ENCODE results near the gene C8G. TPM values are rescaled to one million over a fixed set of nuclear protein-coding genes. Genes with fewer than 3 reads are reported as not detected.

The C8G gene
- polyA plus RNA-seq (2013, experiment 1 of 2) = not detected
- not detected for polyA plus RNA-seq (2013, experiment 2 of 2)

DNA sequence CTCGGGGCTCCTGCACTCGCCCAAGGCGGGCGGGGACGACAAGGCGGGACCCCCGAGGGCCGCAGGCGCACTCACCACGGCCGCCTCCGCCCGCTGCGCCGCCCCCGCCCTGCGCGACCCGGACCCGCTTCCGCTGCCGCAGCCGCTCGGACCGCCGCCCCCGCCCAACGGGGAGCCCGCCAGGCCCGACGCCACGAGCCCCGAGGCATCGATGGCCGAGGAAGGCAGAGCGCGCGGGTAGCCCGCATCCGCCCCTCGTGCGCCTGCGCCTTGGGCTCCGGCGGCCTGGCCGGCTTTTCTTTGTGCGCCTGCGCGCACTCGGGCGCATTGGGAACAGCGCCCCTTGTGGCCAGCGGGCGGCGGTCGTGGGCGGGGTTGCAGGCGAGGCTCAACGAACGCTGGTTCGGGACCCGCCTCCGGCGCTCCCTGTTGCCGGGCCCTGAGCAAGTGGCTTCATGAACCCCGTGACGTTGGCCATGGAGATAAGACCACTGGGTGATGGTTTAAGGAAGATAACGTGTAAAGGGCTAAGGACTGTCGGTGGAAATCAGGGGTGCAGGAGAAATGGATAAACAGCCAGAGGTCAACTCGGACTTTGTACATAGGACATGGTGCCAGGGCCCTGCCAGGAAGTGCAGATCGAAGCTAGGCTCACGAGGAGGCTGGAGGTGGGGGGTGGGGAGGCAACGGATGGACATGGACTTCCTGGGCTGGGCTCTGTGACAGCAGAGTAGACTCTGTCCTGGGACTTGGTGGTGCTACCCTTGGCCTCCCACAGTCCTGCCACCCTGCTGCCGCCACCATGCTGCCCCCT, at the start of gene C8G, which contains the start of gene FBXW5:
Gene C8G, plus strand, starts transcription at position 725 of the 814 bp plus-strand sequence. Its CDS starts 78 bp downstream, at position 803.
Gene FBXW5, minus strand, starts transcription at position 220 of the 814 bp plus-strand sequence. CDS start 655 bp downstream, outside the sequence.
- H3K36me3 ChIP-seq (ENCODE audit: insufficient read depth, low read length) = peaks cover 32% of the 10 kb centered on the region
- H3K9me3 ChIP-seq (ENCODE audit: insufficient read depth, low read depth, low read length) = no peaks in the 10 kb centered on the region
- H3K27me3 ChIP-seq (ENCODE audit: insufficient read depth, low read length) = no peaks in the 10 kb centered on the region
- H3K4me1 ChIP-seq (ENCODE audit: insufficient read depth, low read length) = no peaks in the 10 kb centered on the region; the same call in 1 of the 2 replicates
- H3K9ac ChIP-seq (ENCODE audit: low read depth, low read length) = peak within 1 kb of the TSS; percentile 86
- 6% methylated on average over 74 of the region's 74 CpGs for WGBS
- H3K4me3 ChIP-seq (ENCODE audit: low read length) = peak within 1 kb of the TSS; percentile 93
- peak within 1 kb of the TSS; percentile 68; the same call in 1 of the 2 replicates for H3K27ac ChIP-seq (ENCODE audit: low read depth, low read length)

GRCh38 chr9:136896027-136896426, 49.0 kb upstream of the C8G start:
- 86% methylated on average over 11 of the region's 11 CpGs for WGBS

DNA sequence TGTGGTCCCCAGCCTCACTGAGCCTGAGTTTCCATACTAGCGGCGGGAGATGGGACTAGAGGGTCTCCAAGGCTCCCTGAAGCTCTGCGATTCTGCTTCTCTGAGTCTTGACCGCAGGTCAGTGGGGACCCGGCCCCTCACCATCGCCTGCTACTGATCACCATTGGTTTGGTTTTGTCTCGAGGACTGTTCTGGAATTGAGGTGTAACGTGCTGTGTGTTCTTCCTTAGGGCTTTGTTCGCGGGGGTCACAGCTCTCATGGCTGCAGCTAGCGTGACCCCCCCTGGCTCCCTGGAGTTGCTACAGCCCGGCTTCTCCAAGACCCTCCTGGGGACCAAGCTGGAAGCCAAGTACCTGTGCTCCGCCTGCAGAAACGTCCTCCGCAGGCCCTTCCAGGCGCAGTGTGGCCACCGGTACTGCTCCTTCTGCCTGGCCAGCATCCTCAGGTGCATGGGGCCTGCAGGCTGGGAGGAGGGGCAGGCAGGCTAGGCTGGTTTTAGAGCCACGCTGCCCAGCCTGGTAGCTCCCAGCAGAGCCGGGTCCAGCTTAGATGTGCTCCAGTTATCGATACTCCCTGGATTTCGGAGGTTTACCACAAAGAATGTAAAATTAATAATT, 46.5 kb upstream of the C8G start:
- 95% methylated on average over 20 of the region's 21 CpGs for WGBS
- H3K4me3 ChIP-seq (ENCODE audit: low read length) = no peak overlapping the region
- H3K4me1 ChIP-seq (ENCODE audit: insufficient read depth, low read length) = no peaks in the 10 kb centered on the region; the same call in 1 of the 2 replicates
- no peaks in the 10 kb centered on the region for H3K9me3 ChIP-seq (ENCODE audit: insufficient read depth, low read depth, low read length)
- H3K9ac ChIP-seq (ENCODE audit: low read depth, low read length) = no peak overlapping the region; the same call in 1 of the 2 replicates
- peaks cover 52% of the 10 kb centered on the region for H3K36me3 ChIP-seq (ENCODE audit: insufficient read depth, low read length)
- no peaks in the 10 kb centered on the region for H3K27me3 ChIP-seq (ENCODE audit: insufficient read depth, low read length)
- no peak overlapping the region for H3K27ac ChIP-seq (ENCODE audit: low read depth, low read length)

More at GRCh38 chr9:136896027-136896426, 49.0 kb upstream of the C8G start:
- Histone ChIP-seq H3K4me1 (ENCODE audit: insufficient read depth, low read length) (no peaks in the 10 kb centered on the region), H3K9me3 (ENCODE audit: insufficient read depth, low read depth, low read length) (no peaks in the 10 kb centered on the region), H3K36me3 (ENCODE audit: insufficient read depth, low read length) (peaks cover 39% of the 10 kb centered on the region), H3K27me3 (ENCODE audit: insufficient read depth, low read length) (no peaks in the 10 kb centered on the region), H3K9ac (ENCODE audit: low read depth, low read length) (no peak overlapping the region; the same call in 1 of the 2 replicates), H3K27ac (ENCODE audit: low read depth, low read length) (no peak overlapping the region), H3K4me3 (ENCODE audit: low read length) (no peak overlapping the region)

- H3K9ac ChIP-seq (ENCODE audit: low read depth, low read length) = no peak overlapping the region
- H3K27ac ChIP-seq (ENCODE audit: low read depth, low read length) = no peak overlapping the region
- H3K4me3 ChIP-seq (ENCODE audit: low read length) = no peak overlapping the region
- 89% methylated on average over 9 of the region's 9 CpGs for WGBS
- H3K4me1 ChIP-seq (ENCODE audit: insufficient read depth, low read length) = no peaks in the 10 kb centered on the region; the same call in 1 of the 2 replicates
- H3K27me3 ChIP-seq (ENCODE audit: insufficient read depth, low read length) = no peaks in the 10 kb centered on the region
- peaks cover 55% of the 10 kb centered on the region for H3K36me3 ChIP-seq (ENCODE audit: insufficient read depth, low read length)
- H3K9me3 ChIP-seq (ENCODE audit: insufficient read depth, low read depth, low read length) = no peaks in the 10 kb centered on the region
These were observed 45.8 kb upstream of the C8G start for GRCh38 chr9:136899196-136899595.

- peaks cover 63% of the 10 kb centered on the region for H3K36me3 ChIP-seq (ENCODE audit: insufficient read depth, low read length)
These were observed 44.5 kb upstream of the C8G start for GRCh38 chr9:136900556-136900955.

DNA sequence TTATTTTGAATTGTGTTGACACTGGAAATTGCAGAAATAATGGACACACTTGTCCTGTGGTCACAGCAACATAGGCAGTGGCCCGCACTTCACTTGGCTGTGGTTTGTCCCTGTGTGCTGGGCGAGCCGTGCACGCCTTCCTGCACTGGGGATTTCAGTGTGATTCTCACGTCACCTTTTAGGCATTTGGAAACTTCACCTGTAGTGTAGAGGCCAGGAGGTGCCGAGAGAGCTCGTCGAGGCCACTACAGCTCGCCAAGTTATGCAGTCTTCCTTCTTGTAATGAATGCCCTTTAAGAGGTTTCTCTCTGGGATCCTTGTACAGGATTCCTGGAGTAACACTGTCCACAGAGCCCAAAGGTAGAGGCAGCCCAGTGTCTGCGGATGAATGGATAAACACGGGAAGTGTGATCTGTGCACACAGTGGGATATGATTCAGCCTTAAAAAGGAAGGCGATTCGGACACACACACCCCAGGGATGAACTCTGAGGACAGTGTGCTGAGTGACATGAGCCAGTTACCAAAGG, 44.0 kb upstream of the C8G start:
- no peaks in the 10 kb centered on the region for H3K27me3 ChIP-seq (ENCODE audit: insufficient read depth, low read length)
- 94% methylated on average over 13 of the region's 13 CpGs for WGBS
- no peak overlapping the region for H3K9ac ChIP-seq (ENCODE audit: low read depth, low read length)
- H3K4me1 ChIP-seq (ENCODE audit: insufficient read depth, low read length) = no peaks in the 10 kb centered on the region; the same call in 1 of the 2 replicates
- H3K9me3 ChIP-seq (ENCODE audit: insufficient read depth, low read depth, low read length) = no peaks in the 10 kb centered on the region
- H3K36me3 ChIP-seq (ENCODE audit: insufficient read depth, low read length) = peaks cover 66% of the 10 kb centered on the region
- H3K27ac ChIP-seq (ENCODE audit: low read depth, low read length) = no peak overlapping the region
- H3K4me3 ChIP-seq (ENCODE audit: low read length) = no peak overlapping the region

More at GRCh38 chr9:136900556-136900955, 44.5 kb upstream of the C8G start:
- 93% methylated on average over 10 of the region's 10 CpGs for WGBS
- Histone ChIP-seq H3K4me3 (ENCODE audit: low read length) (no peak overlapping the region), H3K9ac (ENCODE audit: low read depth, low read length) (no peak overlapping the region), H3K9me3 (ENCODE audit: insufficient read depth, low read depth, low read length) (no peaks in the 10 kb centered on the region), H3K27ac (ENCODE audit: low read depth, low read length) (no peak overlapping the region), H3K27me3 (ENCODE audit: insufficient read depth, low read length) (no peaks in the 10 kb centered on the region), H3K4me1 (ENCODE audit: insufficient read depth, low read length) (no peaks in the 10 kb centered on the region; the same call in 1 of the 2 replicates)

DNA sequence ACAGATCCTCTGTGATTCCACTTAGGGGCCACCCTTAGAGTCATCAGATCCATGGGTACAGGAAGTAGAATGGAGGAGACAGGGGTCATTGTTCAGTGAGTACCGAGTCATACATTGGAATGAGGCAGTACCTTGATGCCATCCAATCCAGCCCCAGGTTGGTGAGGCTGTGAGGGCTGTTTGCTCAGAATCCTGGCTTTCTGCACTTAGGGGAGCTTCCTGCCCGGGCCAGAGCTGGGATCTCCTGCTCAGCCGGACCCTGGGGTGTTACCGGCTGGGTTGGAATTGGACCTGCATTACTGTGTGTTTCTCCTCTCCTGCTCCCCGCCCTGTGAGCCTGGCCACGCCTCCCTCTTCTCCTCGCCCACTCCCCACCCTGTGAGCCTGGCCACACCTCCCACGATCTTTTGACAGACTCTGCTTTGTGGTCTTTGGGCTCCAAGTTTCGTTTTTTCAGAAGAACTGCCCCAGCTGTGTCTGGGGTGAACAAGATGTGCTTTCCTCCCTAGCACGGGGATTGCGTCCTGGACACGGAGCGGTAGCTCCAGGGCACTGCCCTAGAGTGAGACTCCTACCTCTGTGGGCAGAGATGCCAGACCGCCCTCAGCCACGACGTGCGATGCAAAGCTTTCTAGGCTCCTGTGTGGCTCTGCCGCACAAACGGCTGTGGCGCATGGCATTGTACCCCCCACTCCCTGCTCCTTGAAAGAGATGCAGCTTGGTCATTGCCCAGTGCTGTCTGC, 43.4 kb upstream of the C8G start:
- Histone ChIP-seq H3K36me3 (ENCODE audit: insufficient read depth, low read length) (peaks cover 72% of the 10 kb centered on the region), H3K9me3 (ENCODE audit: insufficient read depth, low read depth, low read length) (no peaks in the 10 kb centered on the region), H3K4me1 (ENCODE audit: insufficient read depth, low read length) (no peaks in the 10 kb centered on the region; the same call in 1 of the 2 replicates), H3K4me3 (ENCODE audit: low read length) (no peak overlapping the region), H3K27ac (ENCODE audit: low read depth, low read length) (no peak overlapping the region), H3K9ac (ENCODE audit: low read depth, low read length) (no peak overlapping the region), H3K27me3 (ENCODE audit: insufficient read depth, low read length) (no peaks in the 10 kb centered on the region)
- 89% methylated on average over 20 of the region's 20 CpGs for whole genome bisulfite sequencing

GRCh38 chr9:136902259-136902821, 42.7 kb upstream of the C8G start:
- Histone ChIP-seq H3K9ac (ENCODE audit: low read depth, low read length) (no peak overlapping the region), H3K4me3 (ENCODE audit: low read length) (no peak overlapping the region), H3K27me3 (ENCODE audit: insufficient read depth, low read length) (no peaks in the 10 kb centered on the region), H3K9me3 (ENCODE audit: insufficient read depth, low read depth, low read length) (no peaks in the 10 kb centered on the region), H3K27ac (ENCODE audit: low read depth, low read length) (no peak overlapping the region), H3K36me3 (ENCODE audit: insufficient read depth, low read length) (peaks cover 78% of the 10 kb centered on the region), H3K4me1 (ENCODE audit: insufficient read depth, low read length) (no peaks in the 10 kb centered on the region; the same call in 1 of the 2 replicates)
- WGBS = 94% methylated on average over 15 of the region's 15 CpGs

DNA sequence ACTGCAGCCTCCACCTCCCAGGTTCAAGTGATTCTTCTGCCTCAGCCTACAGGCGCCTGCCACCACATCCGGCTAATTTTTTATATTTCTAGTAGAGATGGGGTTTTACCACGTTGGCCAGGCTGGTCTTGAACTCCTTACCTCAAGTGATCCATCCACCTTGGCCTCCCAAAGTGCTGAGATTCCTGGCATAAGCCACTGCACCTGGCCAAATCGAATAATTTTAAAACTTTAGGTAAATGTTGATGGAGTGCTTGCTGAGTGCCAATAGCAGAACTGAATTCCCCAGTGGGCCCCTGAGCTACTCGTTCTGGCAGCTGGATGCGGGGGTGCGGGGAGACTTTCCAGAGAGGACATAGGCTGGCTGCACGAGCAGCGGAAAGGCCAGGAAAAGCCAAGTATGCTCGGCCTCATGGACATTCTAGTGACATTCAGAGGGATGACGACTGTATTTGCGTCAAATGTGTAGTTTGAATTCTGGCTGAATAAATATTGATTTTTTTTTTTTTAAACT, 41.9 kb upstream of the C8G start:
- Histone ChIP-seq H3K27ac (ENCODE audit: low read depth, low read length) (no peak overlapping the region), H3K9me3 (ENCODE audit: insufficient read depth, low read depth, low read length) (no peaks in the 10 kb centered on the region), H3K4me3 (ENCODE audit: low read length) (no peak overlapping the region), H3K4me1 (ENCODE audit: insufficient read depth, low read length) (no peaks in the 10 kb centered on the region; the same call in 1 of the 2 replicates), H3K27me3 (ENCODE audit: insufficient read depth, low read length) (no peaks in the 10 kb centered on the region), H3K9ac (ENCODE audit: low read depth, low read length) (no peak overlapping the region), H3K36me3 (ENCODE audit: insufficient read depth, low read length) (peaks cover 86% of the 10 kb centered on the region)
- 97% methylated on average over 12 of the region's 12 CpGs for WGBS

GRCh38 chr9:136906266-136906665, 38.8 kb upstream of the C8G start:
- Histone ChIP-seq H3K9ac (ENCODE audit: low read depth, low read length) (no peak overlapping the region), H3K36me3 (ENCODE audit: insufficient read depth, low read length) (peaks cover 81% of the 10 kb centered on the region), H3K27me3 (ENCODE audit: insufficient read depth, low read length) (no peaks in the 10 kb centered on the region), H3K4me3 (ENCODE audit: low read length) (no peak overlapping the region), H3K9me3 (ENCODE audit: insufficient read depth, low read depth, low read length) (no peaks in the 10 kb centered on the region), H3K4me1 (ENCODE audit: insufficient read depth, low read length) (no peaks in the 10 kb centered on the region; the same call in 1 of the 2 replicates), H3K27ac (ENCODE audit: low read depth, low read length) (no peak overlapping the region)
- WGBS = 94% methylated on average over 3 of the region's 4 CpGs

Measured in HUES64 (cell line).